ENCODE results near the gene BOLA1.
"Not testable (repeated sequence)": the region's sequence is repeated elsewhere in the genome, so short reads cannot be mapped to it uniquely, and the experiment has no call there.

Gene BOLA1, protein sequence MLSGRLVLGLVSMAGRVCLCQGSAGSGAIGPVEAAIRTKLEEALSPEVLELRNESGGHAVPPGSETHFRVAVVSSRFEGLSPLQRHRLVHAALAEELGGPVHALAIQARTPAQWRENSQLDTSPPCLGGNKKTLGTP

DNA sequence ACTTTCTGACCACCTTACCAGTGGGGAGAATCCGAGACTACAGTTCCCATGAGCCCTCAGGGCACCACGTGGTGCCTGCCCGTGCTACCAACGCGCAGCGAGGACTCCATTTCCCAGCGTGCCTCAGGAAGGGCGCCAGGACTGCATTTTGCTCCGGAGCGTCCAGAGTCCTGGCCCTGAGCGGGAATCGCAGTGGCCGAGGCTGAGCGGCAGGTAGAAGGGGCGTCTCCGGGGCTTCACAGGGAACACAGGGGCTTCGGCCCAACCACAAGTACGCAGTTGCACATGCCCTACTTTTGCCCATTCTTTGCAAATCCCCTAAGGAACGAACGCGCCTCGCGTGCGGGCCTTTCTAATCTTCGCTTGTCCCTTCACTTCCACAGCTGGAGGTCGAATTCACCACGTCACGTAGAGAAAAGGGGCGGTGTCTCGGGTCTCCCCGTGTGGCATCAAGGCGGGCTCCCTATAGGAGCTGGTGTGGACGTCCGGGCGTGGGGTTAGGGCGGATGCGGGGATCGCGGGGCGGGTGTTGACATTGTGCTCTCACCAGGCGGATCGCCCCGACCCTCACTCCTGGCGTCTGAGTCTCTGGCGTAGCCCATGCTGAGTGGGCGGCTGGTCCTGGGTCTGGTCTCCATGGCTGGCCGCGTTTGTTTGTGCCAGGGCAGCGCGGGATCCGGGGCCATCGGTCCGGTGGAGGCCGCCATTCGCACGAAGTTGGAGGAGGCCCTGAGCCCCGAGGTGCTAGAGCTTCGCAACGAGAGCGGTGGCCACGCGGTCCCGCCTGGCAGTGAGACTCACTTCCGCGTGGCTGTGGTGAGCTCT, at the start of gene BOLA1:
TSS of gene BOLA1 (plus strand) at position 109 of the 825 bp plus-strand sequence. CDS start at position 601, 492 bp downstream.
- peak; percentile 96 for DNase-seq

- DNase-seq: no peak
Observed at GRCh38 chr1:149849947-149850360, 49.4 kb upstream of the BOLA1 start.

GRCh38 chr1:149850732-149851345, 48.5 kb upstream of the BOLA1 start:
- not testable (repeated sequence) for DNase-seq

- DNase-seq: not testable (repeated sequence)
Observed at GRCh38 chr1:149851585-149852213, 47.7 kb upstream of the BOLA1 start.

DNA sequence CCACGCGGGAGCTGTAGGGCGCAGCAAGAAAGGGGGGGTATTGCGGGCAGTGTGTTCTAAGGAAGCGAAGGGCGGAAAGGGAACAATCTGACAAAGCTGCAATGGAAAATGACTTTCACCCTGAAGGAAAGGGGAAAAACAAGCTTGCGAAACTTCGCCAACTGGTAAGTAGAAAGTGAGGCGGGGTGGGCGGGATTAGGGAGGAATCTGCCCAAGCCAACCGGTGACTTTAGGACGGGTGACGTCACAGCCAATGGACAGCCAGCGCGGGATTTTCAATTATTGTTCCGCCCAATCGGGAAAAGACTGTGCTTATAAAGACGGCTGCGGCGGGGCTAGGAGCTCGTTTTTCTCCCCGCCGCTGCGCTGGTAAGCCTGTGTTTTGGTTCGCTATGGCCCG, 47.1 kb upstream of the BOLA1 start:
- DNase-seq: not testable (repeated sequence)

- not testable (repeated sequence) for DNase-seq
Observed at GRCh38 chr1:149860271-149860670, 39.1 kb upstream of the BOLA1 start.

DNA sequence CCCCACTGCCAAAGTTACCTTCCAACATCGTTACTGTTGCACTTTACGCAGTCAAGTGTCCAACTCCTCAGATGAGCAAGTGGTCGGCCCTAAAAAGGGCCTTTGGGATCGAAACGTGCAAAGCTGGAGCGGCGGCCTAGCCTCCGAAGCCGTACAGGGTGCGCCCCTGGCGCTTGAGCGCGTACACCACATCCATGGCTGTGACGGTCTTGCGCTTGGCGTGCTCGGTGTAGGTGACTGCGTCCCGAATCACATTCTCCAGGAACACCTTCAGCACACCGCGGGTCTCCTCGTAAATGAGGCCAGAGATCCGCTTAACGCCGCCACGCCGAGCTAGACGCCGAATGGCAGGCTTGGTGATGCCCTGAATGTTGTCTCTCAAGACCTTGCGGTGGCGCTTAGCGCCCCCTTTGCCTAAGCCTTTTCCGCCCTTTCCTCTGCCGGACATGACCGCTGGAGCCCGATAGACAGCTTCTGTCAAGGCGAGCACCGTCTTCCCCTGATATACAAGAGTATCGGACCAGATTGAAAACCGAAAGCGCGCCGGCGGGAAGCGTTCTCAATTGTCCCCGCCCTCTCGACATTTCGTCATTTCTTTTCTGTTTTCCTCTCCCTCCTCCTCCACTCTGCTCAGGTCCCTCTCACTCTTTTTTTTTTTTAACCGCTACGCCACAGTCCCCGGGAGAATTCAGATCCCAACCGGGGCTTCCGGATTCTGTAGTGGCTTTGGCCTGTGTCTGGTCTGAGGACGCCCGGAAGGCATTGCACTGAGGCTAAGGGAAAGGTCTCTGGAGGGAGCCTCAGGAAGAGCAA, 38.5 kb upstream of the BOLA1 start:
- not testable (repeated sequence) for DNase-seq

DNA sequence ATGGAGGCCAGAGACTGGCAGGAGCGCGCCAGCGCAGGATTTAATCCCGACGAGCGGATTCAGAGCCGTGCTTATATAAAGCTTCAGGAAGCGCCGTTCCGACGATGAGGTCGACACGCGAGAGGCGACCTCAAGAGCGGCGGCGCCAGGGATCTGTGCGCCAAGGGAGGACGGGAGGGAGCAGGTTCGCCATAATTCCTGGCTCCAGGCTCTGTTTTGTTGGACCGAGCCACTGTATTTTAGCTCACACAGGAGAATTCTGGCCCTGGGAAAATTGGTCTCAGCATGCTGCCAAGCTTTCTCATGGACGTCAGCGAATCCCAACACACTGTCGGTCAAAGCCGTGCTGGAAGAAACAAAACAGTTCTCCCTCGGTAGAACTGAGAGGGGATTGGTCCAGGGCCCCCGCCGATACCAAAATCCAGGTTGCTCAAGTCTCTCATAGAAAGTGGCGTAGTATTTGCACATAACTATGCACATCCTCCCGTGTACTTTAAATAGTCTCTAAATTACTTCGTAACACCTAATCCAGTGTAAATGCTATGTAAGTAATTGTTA, 37.8 kb upstream of the BOLA1 start:
- not testable (repeated sequence) for DNase-seq

DNA sequence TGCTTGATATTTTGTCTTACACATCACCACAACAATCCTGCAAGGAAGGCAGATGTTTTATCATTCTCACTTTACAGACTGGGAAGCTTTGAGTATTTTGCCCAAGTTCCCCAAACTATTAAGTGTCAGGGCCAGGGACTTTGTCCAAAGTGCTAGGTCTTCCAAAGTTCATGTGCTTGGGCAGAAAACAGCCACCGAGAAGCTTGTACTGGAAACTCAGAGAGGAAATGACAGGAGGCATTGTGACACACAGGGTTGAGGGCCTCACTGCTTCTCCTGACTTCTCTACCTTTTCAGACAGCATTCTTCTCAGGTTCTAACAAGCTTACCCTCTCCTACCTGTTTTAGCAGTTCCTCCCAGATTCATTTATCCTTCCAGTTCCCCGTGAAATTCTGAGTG, 32.5 kb upstream of the BOLA1 start:
- not testable (repeated sequence) for DNase-seq

GRCh38 chr1:149873060-149873459, 26.3 kb upstream of the BOLA1 start:
- not testable (repeated sequence) for DNase-seq

DNA sequence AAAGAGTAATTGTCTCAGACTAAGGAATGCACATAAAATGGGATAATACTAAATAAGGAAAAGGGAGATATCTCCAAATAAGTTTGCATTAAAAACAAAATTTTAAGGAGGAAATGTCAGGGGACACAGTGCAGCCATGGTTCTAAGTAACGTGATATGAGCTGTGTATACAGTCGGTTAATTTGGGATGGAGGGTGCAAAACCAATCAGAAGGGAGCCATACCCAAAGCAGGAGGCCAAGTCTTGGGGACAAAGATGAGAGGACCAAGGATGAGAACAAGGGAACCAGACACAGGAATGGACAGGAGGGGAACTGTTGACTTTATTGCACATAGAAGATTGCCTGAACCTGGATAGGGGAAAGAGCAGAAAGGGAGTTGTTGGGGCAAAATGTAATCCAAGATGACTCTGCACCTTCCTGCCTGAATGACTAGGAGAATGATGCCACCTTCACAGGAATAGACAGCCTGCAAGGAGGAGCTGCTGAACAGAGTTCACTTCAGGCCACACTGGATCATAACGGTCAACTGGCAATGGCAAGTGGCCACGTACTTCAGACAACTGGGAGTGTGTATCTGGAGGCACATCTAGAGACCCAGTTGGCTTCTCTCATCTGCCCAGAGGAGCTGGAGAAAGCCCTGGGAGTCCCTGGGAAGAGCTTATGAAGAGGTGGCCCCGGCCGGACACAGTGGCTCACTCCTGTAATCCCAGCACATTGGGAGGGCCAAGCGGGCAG, 22.0 kb upstream of the BOLA1 start:
- no peak for DNase-seq

DNA sequence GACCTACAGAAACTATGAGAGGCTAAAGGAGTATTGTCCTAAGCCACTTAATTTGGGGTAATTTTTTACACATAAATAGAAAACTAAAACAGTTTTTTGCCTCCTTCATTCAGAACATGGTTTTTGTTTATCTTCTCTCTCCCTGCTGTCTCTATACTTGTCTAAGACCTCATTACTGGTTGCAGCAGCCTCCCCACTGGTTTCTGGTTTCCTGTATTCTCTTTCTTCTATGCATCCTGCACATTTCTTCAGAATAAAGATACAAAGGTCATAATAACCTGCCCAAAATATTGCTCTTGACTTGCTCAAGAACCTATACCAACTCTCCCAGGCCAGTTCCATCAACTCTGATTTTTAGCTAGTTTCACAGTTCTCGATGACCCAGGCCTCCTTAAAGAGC, 19.8 kb upstream of the BOLA1 start:
- no peak for DNase-seq

- DNase-seq: no peak
Observed at GRCh38 chr1:149881876-149882275, 17.5 kb upstream of the BOLA1 start.

- no peak for DNase-seq
Observed at GRCh38 chr1:149883598-149884247, 15.6 kb upstream of the BOLA1 start.

DNA sequence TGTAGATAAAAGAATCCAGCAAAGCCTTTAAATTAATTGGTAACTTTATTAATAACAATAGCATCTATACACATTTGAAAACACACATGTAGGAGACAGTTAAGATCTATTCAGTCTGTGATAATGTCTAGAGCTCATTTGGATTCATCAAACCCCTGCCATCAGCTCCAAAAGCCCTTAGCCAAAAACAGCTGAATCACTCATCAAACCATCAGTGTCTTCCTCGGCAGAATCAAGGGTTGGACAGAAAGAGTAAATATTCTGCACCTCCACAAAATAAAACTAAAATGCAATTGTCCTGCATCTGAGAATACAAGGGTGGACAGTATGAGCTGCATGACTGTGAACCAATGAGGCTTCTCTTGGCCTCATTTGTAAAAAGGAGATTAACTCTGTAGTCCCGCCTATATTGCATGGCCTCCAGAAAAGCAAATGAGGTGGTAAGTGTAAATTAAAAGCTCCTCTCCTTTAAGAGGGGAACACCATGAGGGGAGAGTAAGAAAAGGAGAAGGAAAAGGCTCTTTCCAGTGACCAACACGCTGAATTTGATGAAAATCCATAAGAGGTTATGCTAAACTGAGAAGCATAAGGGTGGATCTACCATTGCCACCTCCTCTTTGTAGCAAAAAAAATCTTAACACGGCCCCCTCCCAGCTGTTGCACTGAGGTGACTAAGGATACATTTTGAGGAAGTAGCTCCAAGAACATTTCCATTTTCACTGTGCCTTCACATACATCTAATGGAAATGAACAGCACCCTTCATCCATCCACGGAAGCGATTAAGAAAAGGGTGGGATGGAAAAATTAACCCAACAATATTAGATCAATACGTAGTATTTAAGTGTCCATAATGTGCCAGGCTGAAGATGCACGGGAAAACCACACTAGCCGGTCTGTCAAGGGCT, 14.7 kb upstream of the BOLA1 start:
- peak; percentile 48 for DNase-seq

GRCh38 chr1:149885339-149886120, 13.8 kb upstream of the BOLA1 start:
- DNase-seq: peak; percentile 93

DNA sequence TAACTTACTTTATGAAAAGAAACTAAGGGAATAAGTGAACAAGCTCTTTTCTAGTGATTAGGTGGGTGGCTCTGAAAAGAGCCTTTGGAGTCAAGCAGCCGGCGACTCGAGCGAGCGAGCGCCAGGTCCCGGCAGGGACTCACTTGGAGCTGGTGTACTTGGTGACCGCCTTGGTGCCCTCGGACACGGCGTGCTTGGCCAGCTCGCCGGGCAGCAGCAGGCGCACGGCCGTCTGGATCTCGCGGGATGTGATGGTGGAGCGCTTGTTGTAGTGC, 13.3 kb upstream of the BOLA1 start:
- not testable (repeated sequence) for DNase-seq

DNA sequence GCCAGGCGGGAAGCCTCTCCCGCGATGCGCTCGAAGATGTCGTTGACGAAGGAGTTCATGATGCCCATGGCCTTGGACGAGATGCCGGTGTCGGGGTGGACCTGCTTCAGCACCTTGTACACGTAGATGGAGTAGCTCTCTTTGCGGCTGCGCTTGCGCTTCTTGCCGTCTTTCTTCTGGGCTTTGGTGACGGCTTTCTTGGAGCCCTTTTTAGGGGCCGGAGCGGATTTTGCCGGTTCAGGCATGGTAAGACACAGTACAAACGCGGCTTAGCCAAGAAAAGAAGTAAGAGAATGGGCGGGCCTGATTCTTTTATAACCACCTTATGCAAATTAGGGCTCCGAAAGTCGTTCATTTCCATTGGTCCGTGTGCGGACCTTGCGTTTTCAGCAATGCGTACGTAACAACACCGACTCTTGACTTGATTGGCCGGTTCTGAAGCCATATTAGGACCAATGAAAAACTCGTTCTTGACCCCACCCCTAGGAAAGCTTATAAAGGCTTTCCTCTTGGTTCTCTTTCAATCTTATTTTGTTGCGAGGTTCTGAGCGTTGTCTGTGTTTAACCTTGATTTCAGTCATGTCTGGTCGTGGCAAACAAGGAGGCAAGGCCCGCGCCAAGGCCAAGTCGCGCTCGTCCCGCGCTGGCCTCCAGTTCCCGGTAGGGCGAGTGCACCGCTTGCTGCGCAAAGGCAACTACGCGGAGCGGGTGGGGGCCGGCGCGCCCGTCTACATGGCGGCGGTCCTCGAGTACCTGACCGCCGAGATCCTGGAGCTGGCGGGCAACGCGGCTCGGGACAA, 12.8 kb upstream of the BOLA1 start:
- peak; percentile 99 for DNase-seq

- not testable (repeated sequence) for DNase-seq
Observed at GRCh38 chr1:149887196-149887455, 12.2 kb upstream of the BOLA1 start.
